GM19467 (cell line): Measurements from ENCODE around the gene PNCK.

Experiments
- ATAC-seq: cut with Tn5 transposase; IDR thresholded peaks from one replicate; pipeline ENCODE4 v1.9.1; 2021; ENCODE audit warnings: mild to moderate bottlenecking, moderate library complexity; ENCODE audit not compliant: unreplicated experiment

Gene PNCK

GRCh38 chrX:153628665-153629064 is 44.9 kb downstream of the PNCK start:
- ATAC-seq, result no peak

- no peak for ATAC-seq
These were observed 45.5 kb downstream of the PNCK start for GRCh38 chrX:153628129-153628528.

DNA sequence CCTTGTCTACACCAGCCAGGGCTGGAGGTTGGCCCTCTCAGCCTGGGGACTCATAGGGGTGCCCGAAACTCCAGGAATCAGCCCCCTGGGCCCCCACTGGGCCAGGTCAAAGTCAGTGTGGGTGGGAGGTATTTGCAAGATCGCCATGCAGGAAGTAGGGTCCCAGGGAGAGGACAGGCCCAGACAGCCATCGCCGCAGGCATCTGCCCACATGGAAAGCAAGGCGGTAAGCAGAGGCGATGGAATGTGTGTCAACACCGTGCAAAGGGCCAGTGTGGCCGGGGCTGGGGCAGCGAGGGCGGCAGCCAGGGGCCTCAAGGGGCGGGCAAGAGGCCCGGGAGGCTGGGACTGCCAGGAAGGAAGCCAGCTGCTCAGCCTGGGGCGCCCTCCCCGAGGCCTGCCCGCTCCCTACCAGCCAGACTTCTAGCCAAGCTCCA is 45.9 kb downstream of the PNCK start:
- no peak for ATAC-seq

DNA sequence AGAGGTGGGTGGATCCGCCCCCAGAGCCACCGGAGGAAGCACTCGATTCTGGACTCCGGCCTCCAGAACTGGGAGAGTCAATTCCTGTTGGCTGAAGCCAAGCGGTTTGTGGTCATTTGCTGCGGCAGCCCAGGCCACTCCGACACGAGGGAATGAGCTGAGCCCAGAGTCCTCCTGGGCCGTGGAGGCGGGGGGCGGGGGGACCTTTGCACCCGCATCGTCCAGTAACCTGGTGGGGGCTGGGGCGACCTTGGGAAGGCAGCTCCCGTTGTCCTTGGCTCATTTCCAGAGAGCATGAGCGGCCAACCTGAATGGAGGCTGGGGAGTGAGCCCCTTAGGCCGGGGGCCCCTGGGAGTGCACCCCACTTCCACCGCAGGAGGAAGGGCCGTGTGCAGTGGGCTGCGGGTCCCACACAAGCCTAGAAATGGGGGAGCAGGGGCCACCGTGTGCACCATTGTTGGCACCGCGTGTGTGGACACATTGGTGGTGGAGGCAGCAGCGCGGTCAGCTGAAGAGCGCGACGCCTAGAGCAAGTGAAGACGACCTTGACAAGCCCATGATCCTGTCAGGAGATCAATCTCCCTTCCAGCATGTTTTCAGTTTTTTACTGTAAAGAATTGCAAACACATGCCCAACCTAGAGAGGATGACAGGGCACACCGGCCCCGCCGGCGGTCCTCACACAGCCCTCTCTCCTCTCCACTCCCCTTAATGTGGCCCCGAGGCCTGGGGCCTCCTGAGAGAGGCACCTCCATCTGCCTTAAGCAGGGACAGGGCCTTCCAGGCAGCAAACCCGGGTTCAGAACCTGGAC is 46.5 kb downstream of the PNCK start:
- no peak for ATAC-seq

DNA sequence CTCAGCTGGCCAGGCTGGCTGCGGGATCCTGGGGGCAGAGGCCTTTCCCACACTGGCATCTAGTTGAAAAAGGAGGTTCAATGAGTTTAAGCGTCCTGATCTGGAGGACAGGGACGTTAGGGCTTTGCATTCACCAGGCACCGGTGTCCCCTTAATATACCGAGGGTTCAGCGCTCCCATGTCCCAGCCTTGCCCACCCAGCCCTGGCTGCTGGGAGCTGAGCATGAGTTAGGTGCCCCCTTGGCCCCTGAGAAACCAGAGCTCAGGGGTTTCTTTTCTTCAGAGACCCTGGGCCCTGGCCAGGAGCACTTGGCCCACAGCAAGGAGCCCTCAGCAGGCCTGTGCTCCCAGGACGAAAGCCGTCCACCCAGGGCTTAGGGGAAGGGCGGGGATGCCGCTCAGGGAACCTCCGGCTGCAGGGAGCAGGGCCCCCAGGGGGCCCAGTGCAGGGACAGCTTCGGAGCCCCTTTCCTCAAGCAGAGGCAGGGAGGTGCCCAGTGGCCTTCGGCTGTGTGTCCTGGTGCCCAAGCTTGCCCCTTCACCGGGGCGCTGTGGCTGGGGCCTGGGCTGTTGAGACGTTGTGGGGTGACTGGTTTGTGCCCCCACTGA is 47.5 kb downstream of the PNCK start:
- no peak for ATAC-seq

- ATAC-seq, result no peak
These were observed 48.2 kb downstream of the PNCK start for GRCh38 chrX:153625271-153626024.

GRCh38 chrX:153624196-153625091 is 49.2 kb downstream of the PNCK start:
- ATAC-seq, result no peak

DNA sequence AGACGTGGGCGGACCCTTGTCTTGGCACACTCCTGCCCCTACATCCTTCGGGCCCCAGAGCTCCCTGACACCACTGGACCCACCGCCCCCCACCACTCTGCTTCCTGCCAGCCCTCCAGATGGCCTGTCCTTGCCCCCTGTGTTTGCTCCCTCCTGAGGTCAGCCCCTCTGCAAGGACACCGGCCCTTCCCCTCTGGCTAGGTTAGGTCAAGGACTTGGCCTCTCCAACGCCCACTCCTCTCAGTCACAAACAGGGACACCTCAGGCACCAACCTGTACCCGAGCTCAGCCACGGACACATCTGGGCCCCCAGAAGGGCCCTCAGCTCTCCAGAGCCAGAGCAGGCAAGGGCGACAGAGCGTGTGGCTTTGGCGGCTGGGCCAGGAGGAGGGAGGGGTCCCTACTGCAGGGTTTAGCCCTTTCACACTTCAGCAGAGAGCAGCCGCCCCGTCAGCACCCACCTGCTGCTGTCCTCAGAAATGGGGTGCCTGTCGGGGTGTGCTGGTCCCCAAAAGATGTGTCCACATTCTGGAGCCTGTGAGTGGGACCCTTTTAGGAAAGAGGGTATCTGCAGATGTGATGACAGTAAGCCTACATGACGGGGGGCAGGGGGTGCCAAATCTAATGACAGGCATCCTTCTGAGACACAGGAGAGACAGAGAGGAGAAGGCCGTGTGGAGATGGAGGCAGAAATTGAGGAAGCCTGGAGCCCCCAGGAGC is 50.1 kb downstream of the PNCK start:
- no peak for ATAC-seq

DNA sequence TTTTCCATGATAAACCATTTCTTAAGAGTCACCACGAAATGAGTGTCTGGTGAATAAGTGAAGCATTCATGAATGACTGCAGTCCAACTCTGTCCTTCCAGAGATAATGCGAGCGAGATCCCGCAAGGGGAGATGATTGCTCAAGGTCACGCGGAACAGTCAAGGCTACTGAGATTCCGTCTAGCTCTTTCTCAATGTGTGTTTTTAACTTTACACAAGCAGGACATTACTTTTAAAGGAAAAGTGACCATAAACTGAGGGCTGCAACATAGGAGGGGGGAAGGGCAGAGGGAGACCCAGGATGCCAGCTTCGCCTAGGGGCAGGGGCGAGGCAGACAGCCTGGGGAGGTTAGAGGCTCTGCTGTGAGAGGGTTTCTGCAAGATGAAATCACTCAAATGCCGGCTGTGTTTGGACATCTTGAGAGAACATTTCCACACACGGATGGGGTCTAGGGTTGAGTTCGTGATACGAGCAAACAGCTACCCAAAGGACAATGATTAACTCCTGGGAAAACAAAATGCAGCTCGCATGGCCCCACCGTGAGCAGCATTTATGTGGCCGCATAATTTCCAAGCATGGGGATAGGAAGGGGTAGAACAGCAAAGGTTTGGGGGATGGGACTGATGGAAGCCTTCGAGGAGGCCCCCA is 50.8 kb downstream of the PNCK start:
- ATAC-seq, result no peak

DNA sequence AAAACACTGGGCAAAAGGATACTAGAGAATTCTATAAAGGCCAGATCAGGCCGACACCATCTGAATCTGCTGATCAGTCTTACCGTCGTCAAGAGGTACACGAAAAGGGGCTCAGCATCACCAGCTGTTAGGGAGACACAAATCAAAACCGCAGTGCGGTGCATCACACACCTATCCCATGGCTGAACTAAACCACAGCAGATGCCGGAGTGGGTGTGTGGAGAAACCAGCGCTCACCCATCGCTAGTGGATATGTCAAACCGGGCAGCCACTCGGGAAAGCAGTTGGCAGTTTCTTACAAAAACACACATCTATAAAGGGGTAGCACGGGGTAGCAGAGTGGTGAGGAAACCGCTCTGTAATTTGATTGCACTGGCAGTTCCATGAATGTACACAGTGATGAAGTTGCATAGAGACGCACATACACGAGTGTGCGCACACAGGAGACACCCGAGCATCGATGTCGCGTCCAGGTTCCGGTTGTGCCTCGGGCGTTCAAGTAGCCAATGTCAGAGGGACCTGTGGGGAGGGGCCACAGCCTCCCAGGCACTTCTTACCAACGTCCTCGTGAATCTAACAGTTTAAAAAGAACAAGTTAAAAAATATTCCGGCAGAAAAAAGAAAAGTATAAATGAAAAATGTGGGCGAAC is 51.5 kb downstream of the PNCK start:
- no peak for ATAC-seq

DNA sequence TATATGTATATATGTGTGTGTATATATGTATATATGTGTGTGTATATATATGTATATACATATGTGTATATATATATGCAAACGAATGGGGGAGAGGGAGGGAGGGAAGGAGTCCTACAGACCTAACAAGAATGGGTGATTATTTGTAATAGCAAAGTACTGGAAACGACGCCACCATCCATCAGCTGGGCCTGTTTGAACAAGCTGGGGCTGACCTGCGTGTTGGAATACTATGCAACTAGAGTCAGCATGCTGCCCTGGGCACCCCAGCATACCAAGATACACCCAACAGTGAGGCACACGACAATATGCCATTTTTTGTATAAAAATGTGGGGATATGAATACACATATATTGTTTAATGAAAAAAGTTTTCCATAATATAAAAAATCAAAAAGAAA is 53.0 kb downstream of the PNCK start:
- no peak for ATAC-seq
